ENCODE results near the gene LRRC23.

DNA sequence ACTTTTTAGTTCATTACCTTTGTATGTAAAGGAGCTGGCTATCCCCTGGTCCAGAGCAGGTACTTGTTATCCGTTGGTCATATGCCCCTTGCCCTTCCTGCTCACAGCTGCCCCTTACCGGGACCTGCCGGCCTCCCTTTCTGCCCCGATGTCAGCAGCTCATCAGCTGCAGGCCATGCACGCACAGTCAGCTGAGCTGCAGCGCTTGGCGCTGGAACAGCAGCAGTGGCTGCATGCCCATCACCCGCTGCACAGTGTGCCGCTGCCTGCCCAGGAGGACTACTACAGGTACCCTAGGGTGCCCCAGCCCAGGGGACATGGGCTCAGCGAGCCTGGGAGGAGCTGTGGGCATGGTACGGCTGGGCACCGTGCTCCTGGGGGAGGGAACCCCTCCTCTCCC lies 36.6 kb downstream of the LRRC23 start:
- TF ChIP-seq, protein P1, sequence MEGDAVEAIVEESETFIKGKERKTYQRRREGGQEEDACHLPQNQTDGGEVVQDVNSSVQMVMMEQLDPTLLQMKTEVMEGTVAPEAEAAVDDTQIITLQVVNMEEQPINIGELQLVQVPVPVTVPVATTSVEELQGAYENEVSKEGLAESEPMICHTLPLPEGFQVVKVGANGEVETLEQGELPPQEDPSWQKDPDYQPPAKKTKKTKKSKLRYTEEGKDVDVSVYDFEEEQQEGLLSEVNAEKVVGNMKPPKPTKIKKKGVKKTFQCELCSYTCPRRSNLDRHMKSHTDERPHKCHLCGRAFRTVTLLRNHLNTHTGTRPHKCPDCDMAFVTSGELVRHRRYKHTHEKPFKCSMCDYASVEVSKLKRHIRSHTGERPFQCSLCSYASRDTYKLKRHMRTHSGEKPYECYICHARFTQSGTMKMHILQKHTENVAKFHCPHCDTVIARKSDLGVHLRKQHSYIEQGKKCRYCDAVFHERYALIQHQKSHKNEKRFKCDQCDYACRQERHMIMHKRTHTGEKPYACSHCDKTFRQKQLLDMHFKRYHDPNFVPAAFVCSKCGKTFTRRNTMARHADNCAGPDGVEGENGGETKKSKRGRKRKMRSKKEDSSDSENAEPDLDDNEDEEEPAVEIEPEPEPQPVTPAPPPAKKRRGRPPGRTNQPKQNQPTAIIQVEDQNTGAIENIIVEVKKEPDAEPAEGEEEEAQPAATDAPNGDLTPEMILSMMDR (conservative IDR thresholded peaks at IDR 0.05; ENCODE audit: low read depth in 2 of 2) = no peak
- TF ChIP-seq, protein P2, sequence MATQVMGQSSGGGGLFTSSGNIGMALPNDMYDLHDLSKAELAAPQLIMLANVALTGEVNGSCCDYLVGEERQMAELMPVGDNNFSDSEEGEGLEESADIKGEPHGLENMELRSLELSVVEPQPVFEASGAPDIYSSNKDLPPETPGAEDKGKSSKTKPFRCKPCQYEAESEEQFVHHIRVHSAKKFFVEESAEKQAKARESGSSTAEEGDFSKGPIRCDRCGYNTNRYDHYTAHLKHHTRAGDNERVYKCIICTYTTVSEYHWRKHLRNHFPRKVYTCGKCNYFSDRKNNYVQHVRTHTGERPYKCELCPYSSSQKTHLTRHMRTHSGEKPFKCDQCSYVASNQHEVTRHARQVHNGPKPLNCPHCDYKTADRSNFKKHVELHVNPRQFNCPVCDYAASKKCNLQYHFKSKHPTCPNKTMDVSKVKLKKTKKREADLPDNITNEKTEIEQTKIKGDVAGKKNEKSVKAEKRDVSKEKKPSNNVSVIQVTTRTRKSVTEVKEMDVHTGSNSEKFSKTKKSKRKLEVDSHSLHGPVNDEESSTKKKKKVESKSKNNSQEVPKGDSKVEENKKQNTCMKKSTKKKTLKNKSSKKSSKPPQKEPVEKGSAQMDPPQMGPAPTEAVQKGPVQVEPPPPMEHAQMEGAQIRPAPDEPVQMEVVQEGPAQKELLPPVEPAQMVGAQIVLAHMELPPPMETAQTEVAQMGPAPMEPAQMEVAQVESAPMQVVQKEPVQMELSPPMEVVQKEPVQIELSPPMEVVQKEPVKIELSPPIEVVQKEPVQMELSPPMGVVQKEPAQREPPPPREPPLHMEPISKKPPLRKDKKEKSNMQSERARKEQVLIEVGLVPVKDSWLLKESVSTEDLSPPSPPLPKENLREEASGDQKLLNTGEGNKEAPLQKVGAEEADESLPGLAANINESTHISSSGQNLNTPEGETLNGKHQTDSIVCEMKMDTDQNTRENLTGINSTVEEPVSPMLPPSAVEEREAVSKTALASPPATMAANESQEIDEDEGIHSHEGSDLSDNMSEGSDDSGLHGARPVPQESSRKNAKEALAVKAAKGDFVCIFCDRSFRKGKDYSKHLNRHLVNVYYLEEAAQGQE (IDR thresholded peaks at IDR 0.05; ENCODE audit: unreplicated experiment) = no peak
- no peak for TF ChIP-seq EZH2 (IDR thresholded peaks at IDR 0.05; ENCODE audit: low read depth, unreplicated experiment)

All from GM23338 (cell line).